Measurements from ENCODE around the gene OR8I2. TPM values are rescaled to one million over a fixed set of nuclear protein-coding genes. Genes with fewer than 3 reads are reported as not detected.

Gene OR8I2
- not detected for total RNA-seq

DNA sequence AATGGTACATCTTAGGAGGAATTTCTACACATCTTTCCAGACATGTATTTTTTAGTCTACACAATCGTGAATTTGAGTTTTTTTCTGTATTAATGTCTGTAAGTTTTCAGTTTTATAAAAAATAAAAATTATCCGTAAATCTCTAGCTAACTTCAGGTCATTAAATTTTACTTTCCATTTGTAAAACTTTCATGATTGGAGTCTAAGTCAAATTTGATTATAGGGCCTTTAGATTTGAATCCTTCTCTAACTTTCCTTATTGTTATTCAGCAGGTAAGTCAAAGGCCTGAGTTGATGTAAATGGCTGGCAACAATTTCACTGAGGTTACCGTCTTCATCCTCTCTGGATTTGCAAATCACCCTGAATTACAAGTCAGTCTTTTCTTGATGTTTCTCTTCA lies at the start of gene OR8I2:
Gene OR8I2, plus strand, starts transcription at position 301 of the 400 bp plus-strand sequence. Its CDS starts 0 bp downstream, at position 301.

DNA sequence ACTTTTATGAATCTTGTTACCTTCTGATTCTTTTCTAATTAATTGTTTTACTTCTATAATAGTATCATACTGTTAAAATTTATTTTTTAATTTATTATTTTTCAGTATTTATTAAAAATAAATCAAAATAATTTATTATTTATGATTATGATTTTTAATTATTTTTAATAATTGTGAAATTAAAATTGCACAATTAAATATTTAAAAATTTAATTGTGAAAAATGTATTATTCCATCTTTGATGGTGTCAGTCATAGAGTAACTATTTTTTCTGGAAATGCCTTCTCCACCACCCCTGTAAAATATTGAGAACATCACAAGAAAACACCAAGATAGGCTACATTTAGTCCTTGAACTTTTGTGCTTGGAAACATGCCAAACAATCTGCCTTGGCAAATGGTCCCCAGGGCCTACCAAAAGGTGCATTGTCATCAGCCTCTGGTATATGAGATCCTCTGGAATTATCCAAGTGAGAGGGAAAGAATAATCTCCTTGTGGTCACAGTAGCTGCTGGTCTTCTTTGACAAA lies 10.2 kb downstream of the OR8I2 start, which contains the start of gene OR8H2:
Gene OR8H2, plus strand, starts transcription at position 478 of the 528 bp plus-strand sequence. CDS start 1,356 bp downstream, outside the sequence.

DNA sequence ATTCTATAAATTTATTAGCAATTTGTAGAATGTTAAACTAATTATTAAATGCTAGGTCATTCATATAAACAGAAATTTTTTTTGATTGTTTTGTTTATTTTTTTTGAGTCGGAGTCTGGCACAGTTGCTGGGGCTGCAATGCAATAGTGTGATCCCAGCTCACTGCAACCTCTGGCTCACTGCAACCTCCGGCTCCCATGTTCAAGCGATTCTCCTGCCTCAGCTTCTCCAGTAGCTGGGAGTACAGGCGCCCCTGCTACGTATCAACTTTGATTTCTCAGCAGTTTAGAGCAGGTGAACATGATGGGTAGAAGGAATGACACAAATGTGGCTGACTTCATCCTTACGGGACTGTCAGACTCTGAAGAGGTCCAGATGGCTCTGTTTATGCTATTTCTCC lies 29.0 kb downstream of the OR8I2 start, which contains the start of gene OR8H3:
Gene OR8H3, plus strand, starts transcription at position 301 of the 400 bp plus-strand sequence. Its CDS starts 0 bp downstream, at position 301.

DNA sequence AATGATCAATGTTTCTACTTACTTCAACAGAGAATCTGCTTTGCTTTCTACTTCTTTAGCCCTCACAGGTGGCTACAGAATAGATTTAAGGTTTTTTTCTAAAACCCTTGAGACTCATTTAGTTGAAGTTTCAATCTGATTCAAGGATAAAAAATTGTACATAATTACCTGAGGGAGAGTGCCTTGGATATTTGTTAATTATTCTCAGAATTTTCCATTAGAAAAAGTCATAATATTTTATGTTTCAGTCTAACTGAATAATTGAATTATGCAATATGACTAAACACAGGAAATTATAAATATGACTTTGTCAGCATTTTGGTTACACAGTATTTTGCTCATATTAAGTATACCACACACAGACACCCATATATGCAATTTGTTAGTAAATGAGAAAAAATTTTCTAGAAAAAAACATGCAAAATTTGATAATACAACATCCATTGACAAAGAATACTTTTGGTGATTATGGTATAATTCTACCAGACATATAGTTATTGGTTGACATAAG lies 47.1 kb downstream of the OR8I2 start, which contains the start of gene OR8J3:
Gene OR8J3, minus strand, starts transcription at position 51 of the 511 bp plus-strand sequence. CDS start 2,483 bp downstream, outside the sequence.

Other genes with a start within 250 kb of the OR8I2 start
- not detected for gene TRIM51, start 210.0 kb upstream of the OR8I2 start, total RNA-seq
- not detected for gene OR5W2, start 178.7 kb upstream of the OR8I2 start, total RNA-seq
- not detected for gene OR5I1, start 156.9 kb upstream of the OR8I2 start, total RNA-seq
- gene OR10AG1, start 123.4 kb upstream of the OR8I2 start, total RNA-seq, result not detected
- gene OR5F1, start 98.7 kb upstream of the OR8I2 start, total RNA-seq, result not detected
- not detected for gene OR5AS1, start 65.7 kb upstream of the OR8I2 start, total RNA-seq
- gene OR8H2, start 10.4 kb downstream of the OR8I2 start, total RNA-seq, result not detected
- gene OR8H3, start 29.1 kb downstream of the OR8I2 start, total RNA-seq, result not detected
- gene OR8J3, start 46.9 kb downstream of the OR8I2 start, total RNA-seq, result not detected
- gene OR8K5, start 67.0 kb downstream of the OR8I2 start, total RNA-seq, result not detected
- not detected for gene OR5J2, start 83.3 kb downstream of the OR8I2 start, total RNA-seq
- not detected for gene OR5T2, start 140.9 kb downstream of the OR8I2 start, total RNA-seq
- not detected for gene OR5T3, start 158.9 kb downstream of the OR8I2 start, total RNA-seq
- not detected for gene OR5T1, start 180.8 kb downstream of the OR8I2 start, total RNA-seq
- gene OR8H1, start 198.9 kb downstream of the OR8I2 start, total RNA-seq, result not detected
- not detected for gene OR8K3, start 221.8 kb downstream of the OR8I2 start, total RNA-seq